HG02763 (cell line): ENCODE data around the gene CORO1C.

ENCODE experiments used
- ATAC-seq: cut with Tn5 transposase; IDR thresholded peaks from one replicate; pipeline ENCODE4 v1.9.1; 2021; ENCODE audit warnings: mild to moderate bottlenecking, moderate library complexity; ENCODE audit not compliant: unreplicated experiment

The CORO1C gene

DNA sequence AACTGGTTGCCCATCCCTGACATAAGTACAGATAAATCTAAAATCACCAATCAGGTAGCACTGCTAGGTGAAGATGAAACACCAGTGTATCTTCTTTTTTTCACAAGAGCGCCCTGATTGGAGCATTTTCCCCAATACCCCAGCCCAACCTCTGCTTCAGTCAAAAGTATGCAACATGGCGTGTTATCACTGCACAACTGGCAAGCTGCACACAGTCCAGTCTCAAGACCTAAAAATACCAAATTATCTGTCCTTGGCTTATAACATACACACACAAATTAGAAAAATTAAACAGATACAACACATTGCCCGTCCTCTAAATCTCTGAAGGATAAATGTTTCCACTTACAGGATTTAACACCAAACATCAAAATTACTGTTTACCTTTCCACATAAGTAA lies 77.4 kb downstream of the CORO1C start:
- no peak for ATAC-seq

DNA sequence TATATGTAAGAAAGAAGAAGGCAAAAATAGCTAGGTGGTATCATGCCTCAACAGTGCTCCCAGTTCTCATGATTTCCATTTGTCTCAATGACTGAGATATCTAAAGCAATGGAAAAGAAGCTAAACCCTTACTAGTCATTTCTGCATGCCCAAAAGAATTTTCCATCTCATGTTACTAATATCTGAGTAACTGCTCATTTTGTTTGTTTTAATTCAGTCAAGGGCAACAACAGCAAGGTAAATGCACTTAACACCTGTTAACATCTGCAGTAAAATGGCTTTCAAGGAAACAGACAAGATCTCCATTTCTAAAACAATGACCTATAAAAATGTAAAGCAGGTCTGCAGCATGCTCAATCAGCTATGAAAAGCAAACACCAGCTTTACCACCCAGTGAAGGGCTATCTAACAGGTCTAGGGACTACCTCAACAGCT lies 78.2 kb downstream of the CORO1C start:
- no peak for ATAC-seq

DNA sequence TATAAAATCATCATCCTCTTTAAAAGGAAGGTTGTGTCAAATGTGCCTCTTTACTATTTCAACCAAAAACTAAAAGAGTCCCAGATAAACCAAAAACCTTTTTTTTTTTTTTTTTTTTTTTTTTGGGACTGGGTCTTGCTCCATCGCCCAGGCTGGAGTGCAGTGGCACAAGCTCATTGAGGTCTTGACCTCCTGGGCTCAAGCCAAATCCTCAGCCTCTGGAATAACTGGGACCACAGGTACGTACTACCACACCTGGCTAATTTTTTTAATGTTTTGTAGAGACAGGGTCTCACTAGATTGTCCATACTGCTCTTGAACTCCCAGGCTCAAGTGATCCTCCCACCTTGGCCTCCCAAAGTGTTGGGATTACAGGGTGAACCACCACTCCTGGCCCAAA lies 81.2 kb downstream of the CORO1C start:
- no peak for ATAC-seq

DNA sequence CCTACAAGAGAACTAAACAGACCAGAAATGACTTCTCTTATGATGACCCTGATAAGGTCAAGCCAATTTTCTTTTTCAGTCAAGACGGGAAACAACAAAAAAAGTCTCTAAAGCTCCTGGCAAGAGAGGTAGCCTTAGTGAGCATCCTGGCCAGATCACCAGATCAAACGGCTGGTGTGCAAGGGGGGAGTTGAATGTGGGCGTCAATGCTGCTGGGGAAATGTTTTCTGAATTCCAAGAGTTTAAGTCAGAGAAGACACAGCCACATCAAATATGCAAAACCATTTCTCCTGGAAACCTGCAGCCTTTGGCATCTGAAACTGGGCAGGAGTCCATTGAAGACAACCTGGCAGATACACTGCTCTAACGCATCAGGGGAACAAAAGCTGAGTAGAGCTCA lies 81.6 kb downstream of the CORO1C start:
- no peak for ATAC-seq

DNA sequence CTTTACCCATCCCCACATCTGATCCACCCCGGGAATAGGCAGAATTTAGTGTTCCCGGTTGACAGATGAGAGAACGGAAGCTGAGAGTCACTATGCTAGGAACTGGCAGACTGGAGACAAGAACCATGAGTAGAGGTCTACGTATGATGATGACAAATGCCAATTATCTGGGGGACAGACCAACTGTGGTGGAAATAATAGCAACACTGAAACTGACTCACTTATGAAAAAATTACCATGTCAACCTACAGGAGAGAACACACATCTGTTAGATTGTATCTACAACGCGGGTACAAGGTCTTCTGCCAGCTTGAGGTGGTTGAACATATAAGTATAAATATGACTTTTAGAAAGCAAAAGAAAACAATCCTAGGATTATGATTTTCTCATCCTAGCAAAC lies 82.2 kb downstream of the CORO1C start:
- ATAC-seq, result no peak

DNA sequence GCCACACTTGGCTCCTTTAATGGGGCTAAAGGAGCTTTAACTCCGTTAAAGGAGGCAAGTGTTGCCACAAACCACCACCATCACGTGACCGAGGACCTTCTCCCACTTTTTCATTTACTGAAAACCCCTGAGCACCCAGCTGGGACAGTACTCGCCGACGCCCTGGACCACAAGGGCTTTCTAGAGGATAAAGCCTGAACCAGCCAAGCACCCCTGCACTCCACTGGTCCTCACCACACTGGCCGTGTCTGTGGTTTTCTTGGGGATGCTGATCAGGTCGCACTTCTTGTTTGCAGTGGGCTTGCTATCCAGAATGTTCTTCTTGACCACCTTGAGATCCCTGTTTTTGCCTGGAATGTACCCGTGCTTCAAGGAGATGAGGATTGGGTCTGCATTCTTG lies 82.9 kb downstream of the CORO1C start:
- no peak for ATAC-seq

DNA sequence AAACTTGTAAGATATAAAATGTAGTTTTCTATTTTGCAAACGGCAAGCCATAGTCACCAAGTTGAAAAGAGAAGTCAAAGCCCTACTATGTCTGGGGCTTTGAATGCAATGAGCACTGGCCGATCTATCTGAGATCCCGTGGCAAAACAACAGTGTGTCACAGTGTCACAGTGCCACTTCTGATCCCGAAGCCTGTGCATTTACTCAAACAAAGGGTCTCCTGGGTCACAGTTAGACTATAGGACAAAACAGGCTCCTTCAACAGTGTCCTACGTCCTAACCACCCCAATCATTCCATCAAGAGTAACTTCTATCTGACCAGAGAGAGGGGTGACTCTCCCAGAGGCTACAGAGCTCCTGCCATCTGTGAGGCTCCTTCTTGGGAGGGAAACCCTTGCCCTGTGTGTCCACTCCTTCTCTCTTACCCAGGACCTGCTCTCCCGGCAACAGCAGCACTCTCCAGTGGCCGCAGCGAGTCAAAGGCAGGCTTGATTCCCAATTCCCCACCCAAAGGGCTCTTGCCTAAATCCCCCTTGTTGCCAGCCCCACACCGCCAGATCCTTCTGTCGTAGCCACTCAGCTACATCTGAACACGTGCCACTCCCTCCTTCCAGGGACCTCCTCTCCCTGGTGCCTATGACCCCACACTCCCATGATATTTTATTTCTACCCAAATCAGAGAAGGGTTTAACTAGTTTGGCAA lies 83.6 kb downstream of the CORO1C start:
- no peak for ATAC-seq

DNA sequence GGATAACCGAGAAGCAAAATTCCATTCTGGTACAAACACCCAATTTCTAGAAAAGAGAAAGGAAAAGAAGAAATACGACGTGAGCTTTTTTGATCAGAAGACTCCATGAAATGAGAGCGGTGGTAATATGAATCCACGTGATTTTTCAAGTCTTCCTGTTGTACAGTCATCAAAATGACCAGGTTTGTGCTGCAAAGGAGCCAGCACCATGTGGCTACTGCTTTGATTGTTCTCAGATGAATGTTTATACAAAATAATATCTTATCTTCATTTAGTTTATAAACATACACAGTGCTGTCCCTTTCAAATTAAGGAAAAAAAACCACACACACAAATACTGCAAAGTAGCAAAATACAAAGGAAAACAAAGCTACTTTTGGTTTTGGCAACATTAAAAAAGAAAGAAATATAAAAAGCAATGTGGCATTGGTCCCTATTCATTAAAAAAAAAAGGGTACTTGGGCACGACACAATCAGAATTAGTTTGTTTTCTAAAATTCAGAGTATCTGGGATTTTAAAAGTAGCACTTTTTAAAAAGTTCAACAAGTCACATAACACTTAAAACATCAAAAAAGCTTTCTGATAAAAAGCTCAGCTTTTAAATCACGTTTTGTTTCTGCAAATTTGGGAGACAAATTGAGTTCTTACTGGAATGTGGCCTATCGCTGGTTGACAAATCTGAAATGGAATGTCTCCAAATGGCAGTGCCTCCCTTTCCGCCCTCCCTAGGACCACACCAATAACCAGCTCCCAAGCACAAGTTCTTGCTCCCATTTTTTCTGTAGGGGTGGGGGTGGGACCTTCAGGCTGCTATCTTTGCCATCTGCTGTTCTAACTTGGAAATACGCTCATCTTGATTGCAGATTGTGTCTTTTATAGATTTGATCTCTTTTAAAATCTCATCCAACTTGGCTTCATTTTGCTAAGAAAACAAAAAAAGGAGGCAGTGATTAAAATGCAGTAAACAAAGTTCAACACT lies 84.4 kb downstream of the CORO1C start:
- no peak for ATAC-seq

DNA sequence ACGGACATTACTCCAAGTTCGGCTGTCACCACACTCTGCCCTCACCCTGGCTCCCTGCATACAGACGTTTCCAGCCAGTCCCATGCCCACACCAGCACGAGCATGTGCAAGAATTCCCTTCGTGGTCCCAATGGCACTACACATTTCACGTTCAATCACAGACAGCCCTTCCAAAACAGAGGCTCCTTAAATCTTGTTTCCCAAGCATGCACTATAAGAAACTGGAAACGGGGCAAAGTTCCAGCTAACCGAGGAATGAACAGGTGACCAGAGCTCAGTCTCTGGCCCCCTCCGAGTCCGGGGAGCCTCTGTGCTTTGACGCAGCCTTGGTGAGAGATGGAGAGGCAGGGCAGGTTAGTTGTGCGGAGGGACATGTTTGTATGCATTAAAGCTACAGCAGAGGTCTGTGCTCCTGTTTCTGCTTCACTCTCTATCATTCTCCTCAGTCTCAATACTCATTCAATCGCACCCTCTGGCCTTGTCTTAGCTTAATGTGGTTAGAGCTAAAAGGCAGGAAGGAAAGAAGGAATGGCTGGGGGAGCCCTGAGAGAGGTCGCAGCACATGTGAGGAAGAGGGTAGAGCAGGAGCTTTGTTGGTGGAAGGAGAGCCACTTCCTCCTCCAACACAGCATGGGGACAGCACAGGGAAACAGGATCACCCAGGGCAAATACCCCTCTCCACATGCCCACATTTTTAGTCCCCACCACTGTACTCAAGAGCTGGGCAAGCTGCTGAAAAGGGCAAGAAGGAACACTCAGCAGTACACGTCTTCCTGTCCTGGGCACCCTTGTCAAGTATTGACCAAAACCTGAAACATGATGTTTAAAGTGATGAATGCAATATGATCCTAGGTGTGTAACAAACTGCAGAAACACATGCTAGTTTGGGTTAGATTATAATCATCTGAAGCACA lies 85.4 kb downstream of the CORO1C start:
- ATAC-seq, result no peak

DNA sequence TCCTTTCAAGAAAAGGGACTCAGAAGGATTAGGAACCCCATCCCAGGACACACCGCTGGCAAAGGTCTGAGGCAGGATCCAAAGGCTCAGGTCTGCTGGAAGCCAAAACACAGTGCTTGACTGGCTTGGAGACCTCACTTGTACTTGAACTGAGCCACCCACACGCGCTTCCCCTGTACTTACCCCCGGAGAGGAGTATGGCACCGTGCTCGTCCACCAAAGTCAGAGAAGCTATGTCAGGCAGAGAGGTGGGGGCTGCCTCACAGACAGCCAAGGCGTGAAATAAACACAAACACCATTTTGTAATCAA lies 86.6 kb downstream of the CORO1C start:
- no peak for ATAC-seq

DNA sequence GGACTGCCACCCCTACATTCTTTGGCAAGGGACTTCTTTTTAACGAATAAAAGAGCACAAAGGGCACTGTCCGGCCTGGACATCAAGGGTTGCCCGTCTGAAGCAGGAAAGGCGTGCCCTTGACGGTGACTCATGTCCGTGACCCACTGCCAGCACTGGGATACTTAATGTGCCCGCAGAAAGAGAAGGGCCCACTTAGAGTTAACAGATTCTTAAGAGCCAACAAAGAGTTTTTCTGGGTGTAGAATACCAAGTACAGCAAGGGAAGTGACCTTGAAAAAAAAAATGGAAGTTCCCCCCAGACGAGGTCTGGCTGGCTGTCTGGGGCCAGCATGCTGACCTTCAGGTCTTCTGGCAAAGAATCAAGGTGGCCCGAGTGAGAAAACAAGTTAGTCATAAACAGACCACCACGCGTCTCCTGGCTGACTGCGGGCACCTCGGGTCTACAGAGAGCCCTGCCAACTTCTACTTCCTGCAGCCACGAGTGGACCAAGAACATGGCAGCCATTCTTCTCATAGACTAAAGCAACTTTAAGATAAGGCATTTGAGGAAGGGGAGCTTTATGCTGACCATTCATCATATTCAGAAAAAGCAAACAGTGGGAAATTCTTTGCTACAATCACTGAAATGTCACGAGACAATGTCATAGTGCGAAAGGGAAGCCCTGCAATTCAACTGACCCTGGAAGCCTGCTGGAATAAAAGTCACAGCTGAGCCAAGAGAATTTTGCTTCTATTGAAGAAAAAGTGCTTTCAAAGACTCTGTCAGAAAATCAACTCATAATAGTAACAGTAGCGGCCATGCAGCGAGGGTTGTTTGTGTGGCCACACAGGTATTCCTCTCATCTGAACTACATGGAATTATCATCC lies 87.1 kb downstream of the CORO1C start:
- ATAC-seq, result no peak

DNA sequence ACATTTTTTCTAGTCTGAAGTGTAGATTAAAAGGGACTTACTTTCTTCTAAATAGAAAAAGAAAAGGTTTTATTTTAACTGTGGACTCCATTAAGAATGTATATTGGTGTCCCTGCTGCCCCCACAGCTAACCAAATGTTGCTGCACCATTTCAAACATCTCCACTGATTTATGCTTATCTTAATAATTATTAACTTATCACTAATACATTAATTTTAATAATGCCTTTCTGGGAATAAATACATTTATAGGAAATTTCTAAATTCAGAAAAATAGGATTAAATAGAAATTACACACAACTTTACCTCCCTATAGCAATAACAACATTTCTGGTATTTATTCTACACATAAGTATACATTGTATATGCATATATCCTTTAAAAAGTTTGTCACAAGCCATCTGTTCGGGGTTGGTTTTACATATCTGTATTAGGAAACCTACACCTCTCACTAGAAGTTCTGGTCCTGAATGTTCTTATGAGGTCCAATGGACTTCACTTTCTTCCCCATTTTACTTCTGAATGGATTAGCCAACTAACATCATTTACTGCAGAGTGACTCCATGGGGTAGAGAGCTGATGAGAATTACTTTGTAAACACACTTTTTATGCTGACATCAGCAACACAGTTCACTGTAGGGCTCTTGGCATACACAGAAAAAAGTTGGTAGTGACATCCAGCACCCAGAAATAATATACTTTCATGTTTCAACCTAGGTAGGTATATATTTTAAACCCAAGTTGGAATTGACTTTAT lies 88.2 kb downstream of the CORO1C start:
- no peak for ATAC-seq

DNA sequence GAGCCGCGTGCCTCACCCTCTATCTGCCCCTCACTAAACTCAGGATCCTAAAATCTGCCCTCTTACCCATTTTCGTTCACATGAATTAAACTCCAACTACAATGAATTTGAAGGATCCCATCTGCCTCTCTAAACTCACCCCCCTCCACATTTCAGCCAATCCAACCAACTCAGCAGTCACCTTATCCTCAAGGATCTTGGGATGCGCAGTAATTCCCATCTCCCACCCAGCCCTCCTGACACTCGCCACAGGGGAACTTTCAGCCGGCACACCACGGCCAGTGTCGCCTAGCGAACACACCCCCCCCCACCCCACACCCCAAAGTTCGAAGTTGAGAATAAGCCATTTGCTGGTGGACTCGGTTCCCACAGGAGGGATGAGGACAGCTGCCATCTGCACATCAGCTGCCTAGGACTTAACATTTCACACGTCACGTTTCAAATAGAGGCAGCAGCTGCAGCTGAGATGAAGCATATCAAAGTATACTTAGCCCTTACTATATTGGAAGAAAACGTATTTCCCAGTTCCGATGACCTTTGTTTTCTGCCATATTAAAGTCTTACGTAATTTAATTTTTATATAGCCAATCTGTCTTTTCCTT lies 88.9 kb downstream of the CORO1C start:
- ATAC-seq, result no peak

DNA sequence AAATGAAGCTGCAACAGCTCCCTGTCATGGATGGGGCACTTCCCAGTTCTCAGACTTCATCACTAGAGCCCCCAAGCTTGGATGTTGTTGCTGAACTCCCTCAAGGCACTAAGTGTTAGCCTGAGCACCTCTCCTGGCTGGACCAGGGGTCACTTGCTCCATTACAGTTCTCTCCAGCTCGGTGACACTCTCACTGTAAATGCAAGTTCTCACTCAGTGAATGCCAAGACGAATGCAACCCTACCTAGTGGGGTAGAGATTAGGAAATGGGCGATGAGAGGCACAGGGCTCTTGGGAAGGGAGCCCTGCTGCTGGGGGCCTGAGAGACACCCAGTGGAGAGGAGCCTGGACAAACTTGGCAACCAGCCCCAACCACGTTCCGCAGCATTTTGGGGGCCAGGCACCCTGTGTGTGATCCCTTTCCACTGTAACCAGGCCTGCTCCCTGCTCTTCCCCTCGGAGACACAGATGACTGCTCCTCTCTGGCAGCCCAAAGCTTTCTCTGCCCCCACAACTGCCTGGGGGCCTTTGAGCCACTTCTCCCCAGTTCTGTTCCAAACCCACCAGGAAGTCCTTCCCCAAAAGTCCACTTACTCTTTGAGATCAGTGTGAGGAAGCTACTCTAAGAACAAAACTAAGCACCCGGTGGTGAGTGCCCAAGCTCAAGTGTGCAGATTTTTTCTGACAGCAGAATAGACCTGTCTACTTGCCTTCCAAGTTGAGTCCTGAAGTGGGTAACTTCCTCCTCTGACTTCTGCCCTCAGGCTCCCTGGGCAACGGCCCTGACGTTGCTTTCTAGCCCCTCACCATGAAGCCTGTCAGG lies 89.7 kb downstream of the CORO1C start:
- ATAC-seq, result no peak

DNA sequence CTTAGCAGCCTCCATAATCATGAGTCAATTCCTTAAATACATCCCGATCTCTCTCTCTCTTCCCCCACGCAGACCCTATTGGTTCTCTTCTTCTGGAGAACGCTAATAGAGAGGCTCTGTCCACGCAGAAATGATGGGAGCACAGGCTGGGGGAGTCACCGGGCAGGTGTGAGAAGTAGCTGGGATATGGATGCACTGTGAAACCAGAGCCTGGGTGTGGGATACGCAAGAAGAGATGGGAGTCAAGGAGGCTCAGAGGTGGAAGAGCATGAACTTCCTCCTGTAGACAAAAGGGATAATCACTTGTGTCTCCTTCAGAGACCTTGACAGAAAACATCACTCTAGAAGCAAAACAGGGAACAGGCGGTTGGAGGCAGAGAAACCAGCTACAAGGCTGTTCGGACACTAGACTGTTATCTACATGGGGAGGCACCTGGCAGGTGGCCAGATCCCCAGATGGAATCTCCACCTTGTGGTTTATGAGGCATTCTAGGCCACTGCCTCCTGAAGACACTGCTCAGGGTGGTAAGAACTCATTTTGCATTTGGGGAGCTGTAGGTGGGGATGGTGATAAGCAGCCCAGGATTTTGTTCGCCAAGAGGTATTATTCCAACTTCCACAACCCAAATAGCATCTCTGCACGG lies 90.4 kb downstream of the CORO1C start:
- ATAC-seq, result no peak

DNA sequence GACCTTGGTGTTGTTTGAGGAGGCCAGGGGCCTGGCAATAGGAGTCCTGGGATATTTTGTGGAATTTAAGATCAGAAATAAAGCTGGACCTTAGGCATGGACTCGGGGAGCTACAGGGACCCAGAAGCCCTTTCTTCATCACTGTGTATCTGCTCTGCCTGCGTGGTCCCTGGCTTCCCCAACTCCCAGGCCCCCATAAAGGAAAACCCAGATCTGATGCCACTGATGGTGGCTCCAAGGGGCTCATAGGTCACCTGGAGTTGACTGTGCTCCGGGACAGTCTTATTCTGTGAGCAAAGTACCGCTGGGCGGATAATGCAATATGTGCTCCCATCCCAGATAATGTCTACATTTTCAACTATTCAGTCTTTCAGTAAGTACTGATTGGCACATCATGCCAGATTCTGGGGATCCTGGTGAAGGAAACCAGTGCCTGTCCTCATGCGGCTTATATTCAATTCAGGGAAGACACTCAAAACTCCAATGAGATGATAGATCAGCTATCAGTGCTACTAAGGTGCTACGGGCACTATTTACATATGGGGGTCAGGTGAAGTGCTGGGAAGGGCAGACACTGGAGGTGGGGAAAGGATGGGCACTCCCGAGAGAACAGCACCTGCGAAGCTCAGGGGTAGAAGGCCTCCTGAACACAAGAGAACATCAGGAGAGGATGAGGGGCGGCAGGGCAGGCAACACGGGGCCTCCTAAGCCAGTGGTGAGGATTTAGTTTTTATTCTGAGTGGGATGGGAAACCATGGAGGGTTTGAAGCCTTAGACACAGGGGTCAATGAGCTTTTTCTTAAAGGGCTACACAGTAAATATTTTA lies 92.1 kb downstream of the CORO1C start:
- ATAC-seq, result no peak
